Keratinocyte (primary cell): ENCODE measurements around the gene FES.

Experiments
- CTCF ChIP-seq, 3 experiments: IDR thresholded peaks in 1 of 3; conservative IDR thresholded peaks in 1 of 3; optimal IDR thresholded peaks in 1 of 3; 2 replicates in 2 of 3; 3 replicates in 1 of 3; pipeline versions ENCODE3 to v1.5.1; 2011; ENCODE audit warnings: low read length in 3 of 3, mild to moderate bottlenecking in 3 of 3, moderate library complexity in 2 of 3, control low read depth in 1 of 3, inconsistent platforms in 1 of 3; ENCODE audit not compliant: insufficient read depth in 2 of 3; ENCODE audit errors: extremely low read depth in 1 of 3
- EZH2 ChIP-seq: IDR thresholded peaks from one replicate; pipeline ENCODE4 v1.6.1; 2012; ENCODE audit warnings: inconsistent platforms, mild to moderate bottlenecking, low read length, moderate library complexity

- TF ChIP-seq CTCF (optimal IDR thresholded peaks at IDR 0.05 in 1 of 3, IDR thresholded peaks at IDR 0.05 in 1 of 3, conservative IDR thresholded peaks at IDR 0.05 in 1 of 3; ENCODE audit: extremely low read depth in 1 of 3, insufficient read depth in 2 of 3, low read length in 3 of 3) (no peak), EZH2 (no peak)
Measured at GRCh38 chr15:90909976-90910375, 25.7 kb downstream of the FES start.
